C4-2B (cell line): ENCODE measurements around the gene FRMD5.

Source experiments
- CTCF ChIP-seq: fragments of 450-650 bp; conservative IDR thresholded peaks from 2 replicates; pipeline ENCODE4 v1.5.1; 2017; ENCODE audit warnings: mild to moderate bottlenecking
- ZFX ChIP-seq: fragments of 450-650 bp; IDR thresholded peaks from 2 replicates; pipeline ENCODE4 v1.6.1; 2017

DNA sequence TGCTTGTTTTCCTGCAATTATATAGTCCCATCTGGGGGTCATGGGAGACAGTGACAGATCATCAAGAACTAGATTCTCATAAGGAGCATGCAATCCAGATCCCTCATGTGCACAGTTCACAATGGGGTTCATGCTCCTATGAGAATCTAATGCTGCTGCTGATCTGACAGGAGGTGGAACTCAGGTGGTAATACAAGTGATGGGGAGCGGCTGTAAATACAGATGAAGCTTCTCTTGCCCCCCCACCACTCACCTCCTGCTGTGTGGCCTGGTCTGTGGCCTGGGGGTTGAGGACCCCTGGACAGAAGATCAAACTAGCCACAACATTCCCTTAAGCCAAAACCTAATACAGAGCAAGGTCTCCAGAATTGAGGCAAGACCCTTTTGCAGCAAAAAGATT, 207.1 kb downstream of the FRMD5 start:
- TF ChIP-seq CTCF (no peak), ZFX (no peak)
